ENCODE results near the gene PACS2.

DNA sequence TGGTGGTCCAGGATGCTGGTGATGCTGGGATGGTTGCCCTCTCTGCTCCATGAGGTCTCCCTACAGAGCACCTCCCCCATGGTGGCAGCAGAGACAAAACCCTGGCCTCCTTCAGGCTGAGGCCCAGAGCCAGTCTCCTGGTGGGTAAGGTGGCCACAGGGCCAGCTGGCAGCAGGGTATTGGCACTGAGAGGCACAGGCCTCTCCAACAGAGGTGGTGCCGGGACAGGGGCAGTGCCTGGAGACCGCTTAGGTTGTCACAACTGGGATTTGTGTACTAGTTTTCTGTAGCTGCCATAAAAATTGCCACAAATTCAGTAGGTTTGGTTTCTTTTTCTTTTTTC is 99.0 kb downstream of the PACS2 start:
- TF ChIP-seq, protein P1, sequence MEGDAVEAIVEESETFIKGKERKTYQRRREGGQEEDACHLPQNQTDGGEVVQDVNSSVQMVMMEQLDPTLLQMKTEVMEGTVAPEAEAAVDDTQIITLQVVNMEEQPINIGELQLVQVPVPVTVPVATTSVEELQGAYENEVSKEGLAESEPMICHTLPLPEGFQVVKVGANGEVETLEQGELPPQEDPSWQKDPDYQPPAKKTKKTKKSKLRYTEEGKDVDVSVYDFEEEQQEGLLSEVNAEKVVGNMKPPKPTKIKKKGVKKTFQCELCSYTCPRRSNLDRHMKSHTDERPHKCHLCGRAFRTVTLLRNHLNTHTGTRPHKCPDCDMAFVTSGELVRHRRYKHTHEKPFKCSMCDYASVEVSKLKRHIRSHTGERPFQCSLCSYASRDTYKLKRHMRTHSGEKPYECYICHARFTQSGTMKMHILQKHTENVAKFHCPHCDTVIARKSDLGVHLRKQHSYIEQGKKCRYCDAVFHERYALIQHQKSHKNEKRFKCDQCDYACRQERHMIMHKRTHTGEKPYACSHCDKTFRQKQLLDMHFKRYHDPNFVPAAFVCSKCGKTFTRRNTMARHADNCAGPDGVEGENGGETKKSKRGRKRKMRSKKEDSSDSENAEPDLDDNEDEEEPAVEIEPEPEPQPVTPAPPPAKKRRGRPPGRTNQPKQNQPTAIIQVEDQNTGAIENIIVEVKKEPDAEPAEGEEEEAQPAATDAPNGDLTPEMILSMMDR (IDR thresholded peaks at IDR 0.05) = no peak
- TF ChIP-seq POLR2A (IDR thresholded peaks at IDR 0.05) (no peak), POLR2AphosphoS5 (IDR thresholded peaks at IDR 0.05) (no peak)

Measured in prostate gland (tissue), 2 donors.